Endothelial cell of umbilical vein (primary cell): Measurements from ENCODE around the gene RGS19.

Experiments
- CTCF ChIP-seq, 2 donors: IDR thresholded peaks; 1 replicate in 1 of 2; 2 replicates in 1 of 2; pipeline ENCODE4 v1.5.1; 2011; ENCODE audit warnings: low read length in 2 of 2, mild to moderate bottlenecking in 2 of 2, moderate library complexity in 2 of 2, control low read depth in 1 of 2, inconsistent platforms in 1 of 2, low read depth in 1 of 2; ENCODE audit not compliant: insufficient read depth in 1 of 2; ENCODE audit errors: extremely low read depth in 1 of 2
- EZH2 ChIP-seq: IDR thresholded peaks from 2 replicates; pipeline ENCODE4 v1.6.1; 2012; ENCODE audit warnings: borderline replicate concordance, low read depth, mild to moderate bottlenecking, moderate library complexity, low read length, inconsistent platforms; ENCODE audit not compliant: severe bottlenecking
- POLR2A ChIP-seq: IDR thresholded peaks from 2 replicates; pipeline ENCODE4 v1.6.1; 2012; ENCODE audit warnings: low read depth, mild to moderate bottlenecking, control low read depth, low read length
- TF ChIP-seq, protein P1 (sequence below): IDR thresholded peaks from 2 replicates; pipeline ENCODE4 v1.6.1; 2011; ENCODE audit not compliant: insufficient read depth, insufficient read length

DNA sequence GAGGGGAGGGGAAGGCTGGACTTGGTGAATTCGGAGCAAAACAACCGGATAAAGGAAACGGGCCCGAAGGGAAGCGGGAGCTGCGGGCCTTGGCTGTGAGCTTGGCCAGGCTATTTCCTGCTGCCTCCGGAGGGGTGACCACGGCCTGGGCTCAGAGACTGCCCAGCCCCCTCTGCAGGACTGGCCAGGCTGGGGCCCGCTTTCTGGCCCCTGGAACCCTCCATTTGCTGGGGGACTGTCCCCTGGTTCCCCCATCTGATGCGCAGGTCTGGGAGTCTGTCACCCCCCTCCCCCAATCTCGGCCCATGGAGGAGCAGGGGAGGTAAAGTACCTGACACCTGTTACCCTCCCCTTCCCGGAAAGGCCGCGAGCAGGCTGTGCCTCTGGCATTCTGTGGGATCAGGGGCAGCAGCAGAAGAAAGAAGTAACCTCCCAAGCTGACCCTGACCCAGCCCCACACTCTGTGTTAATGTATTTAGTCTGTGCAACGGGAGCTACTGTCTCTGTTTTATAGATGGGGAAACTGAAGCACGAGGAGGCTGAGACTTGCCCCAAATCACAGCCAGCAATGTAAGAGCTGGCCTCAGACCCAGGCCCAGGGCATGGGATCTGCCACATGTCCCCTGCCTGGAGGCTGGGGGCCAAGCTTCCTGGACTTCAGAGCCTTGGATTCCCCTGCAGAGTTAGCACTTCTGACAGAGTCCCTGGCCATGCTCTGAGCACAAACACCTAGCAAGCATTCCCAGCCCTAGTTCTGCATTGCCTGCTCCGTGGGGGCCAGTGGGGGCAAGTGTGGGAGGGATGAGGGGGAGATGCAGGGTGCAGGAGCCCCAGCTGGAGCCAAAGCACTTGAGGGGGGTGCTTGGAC, 39.8 kb downstream of the RGS19 start:
- peak; percentile 56 for TF ChIP-seq POLR2A
- TF ChIP-seq EZH2, result no peak
- TF ChIP-seq CTCF (IDR thresholded peaks at IDR 0.05; ENCODE audit: extremely low read depth in 1 of 2, insufficient read depth in 1 of 2, low read depth in 1 of 2, low read length in 2 of 2), result no peak
- TF ChIP-seq, protein P1, sequence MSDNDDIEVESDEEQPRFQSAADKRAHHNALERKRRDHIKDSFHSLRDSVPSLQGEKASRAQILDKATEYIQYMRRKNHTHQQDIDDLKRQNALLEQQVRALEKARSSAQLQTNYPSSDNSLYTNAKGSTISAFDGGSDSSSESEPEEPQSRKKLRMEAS, result no peak
